ENCODE data around the gene YIPF3.

DNA sequence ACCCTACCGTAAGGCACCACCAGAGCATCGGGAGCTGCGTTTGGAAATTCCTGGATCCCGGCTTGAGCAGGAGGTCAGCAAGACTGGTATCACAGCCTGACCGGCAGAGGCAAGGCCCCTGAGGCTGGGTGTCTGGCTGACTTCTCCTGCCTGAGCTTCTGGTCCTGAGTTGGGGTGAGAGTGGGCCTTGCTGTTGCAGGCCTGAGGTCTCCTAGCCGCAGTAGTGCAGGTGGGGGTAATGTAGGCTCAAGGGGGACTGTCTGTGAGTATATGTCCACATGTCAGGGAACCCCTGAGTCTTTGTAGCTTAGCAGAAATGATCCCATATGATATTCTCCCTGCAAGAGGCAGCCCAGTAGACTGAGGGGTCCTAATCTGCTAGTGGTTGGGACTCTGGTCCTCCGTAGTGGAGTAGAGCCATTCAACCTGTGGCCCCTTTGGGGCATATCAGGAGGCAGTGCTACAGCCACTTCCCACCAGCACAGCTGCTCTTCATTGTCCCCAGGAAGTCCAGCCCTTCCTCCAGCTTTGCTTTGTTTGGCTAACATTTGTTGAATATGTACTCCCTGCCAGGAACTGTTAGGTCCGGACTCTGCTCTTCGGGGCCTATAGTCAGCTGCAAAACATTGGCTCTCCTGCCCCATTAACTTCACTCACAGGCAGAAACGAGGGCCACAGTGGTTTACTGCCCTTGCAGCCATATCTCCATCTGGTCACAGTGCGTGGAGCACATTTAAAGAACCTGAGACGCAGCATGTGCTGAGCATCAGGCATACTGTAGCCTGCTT, 17.5 kb downstream of the YIPF3 start:
- TF ChIP-seq ZNF274 (IDR thresholded peaks at IDR 0.05; ENCODE audit: low read depth, low read length): no peak
- TF ChIP-seq YY1 (IDR thresholded peaks at IDR 0.05; ENCODE audit: insufficient read depth, insufficient read length): no peak
